ENCODE data around the gene SLC47A1.
"Not testable (repeated sequence)": the region's sequence is repeated elsewhere in the genome, so short reads cannot be mapped to it uniquely, and the experiment has no call there.

The SLC47A1 gene

GRCh38 chr17:19533718-19534561 lies at the start of gene SLC47A1:
TSS of gene SLC47A1 (plus strand) at chr17:19533854. CDS start at chr17:19533940, 86 bp downstream.
- DNase-seq: peak; percentile 0

GRCh38 chr17:19485800-19486340 lies 47.8 kb upstream of the SLC47A1 start:
- DNase-seq: no peak

- no peak for DNase-seq
Measured at GRCh38 chr17:19486351-19487023, 47.2 kb upstream of the SLC47A1 start.

DNA sequence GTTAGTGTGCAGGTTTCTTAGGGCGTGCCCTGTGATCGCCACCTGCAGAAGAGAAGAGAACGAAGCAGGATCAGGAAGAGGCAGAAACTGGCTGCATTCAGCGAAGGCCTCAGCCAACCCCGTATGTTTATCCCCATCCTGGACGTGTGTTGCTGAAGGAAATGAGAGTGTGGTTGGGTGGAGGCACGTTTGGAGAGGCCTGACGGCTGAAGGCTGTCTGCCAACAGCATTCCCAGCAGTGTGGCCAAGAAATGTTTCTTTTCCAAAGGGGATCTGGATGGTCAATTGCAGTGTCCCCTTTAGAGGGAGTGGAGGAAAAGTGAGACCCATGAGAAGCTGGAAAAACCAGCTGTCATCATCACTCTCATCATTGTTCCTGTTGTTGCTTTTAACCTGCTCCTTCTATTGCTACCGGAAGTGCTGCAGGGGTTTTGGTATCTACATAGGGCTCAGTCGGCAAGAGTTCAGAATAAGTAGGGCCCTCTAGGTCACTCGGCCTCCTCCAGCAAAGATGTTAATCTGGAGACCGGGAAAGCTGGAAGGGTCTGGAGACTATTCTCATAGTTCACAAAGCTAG lies 46.5 kb upstream of the SLC47A1 start:
- no peak for DNase-seq

DNA sequence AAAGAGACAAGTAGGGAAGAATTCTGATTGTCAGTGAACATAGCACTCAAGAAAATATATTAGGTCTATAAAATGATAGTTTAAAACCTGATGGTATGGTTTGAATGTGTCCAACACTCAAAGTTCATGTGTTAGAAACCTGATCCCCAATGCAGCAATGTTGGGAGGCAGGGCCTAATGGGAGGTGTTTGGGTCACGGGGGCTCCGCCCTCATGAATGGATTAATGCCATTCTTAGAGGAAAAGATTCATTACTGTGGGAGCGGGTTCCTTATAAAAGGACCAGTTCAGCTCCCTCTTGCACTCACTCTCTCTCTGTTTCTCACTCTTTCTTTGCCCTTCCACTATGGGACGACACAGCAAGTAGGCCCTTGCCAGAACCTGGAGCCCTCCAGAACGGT lies 41.5 kb upstream of the SLC47A1 start:
- no peak for DNase-seq

GRCh38 chr17:19494961-19495806 lies 38.5 kb upstream of the SLC47A1 start:
- DNase-seq: no peak

DNA sequence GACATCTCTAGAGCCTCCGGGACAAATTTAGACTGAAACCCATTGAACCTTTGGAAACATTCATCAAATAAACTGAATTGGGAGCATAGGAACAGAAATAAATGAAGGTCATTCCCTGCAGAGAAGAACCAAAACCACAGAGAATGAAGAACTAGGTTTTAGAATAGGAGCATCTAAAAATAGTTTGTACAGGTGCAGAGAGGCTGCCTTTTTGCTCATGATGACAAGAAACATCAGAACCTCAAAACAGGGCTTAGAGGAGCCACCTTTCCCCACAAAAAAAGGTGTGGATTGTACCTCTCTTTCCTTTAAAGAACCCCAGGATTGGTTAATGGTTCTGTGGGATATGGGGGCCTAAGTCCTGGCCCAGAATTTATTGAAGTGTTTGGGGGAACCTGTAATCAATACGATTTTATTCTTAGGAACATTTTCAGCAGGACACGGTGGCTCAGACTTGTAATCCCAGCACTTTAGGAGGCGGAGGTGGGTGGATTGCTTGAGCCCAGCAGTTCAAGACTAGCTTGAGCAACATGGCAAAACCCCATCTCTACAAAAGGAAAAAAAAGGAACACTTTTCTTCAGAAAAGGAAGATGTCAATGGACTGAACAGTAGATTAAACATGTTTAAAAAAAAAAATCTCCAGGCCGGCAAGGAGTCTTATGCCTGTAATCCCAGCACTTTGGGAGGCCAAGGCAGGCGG lies 37.7 kb upstream of the SLC47A1 start:
- DNase-seq: no peak

GRCh38 chr17:19497624-19498023 lies 36.0 kb upstream of the SLC47A1 start:
- DNase-seq: no peak

GRCh38 chr17:19501219-19501618 lies 32.4 kb upstream of the SLC47A1 start:
- DNase-seq: no peak

DNA sequence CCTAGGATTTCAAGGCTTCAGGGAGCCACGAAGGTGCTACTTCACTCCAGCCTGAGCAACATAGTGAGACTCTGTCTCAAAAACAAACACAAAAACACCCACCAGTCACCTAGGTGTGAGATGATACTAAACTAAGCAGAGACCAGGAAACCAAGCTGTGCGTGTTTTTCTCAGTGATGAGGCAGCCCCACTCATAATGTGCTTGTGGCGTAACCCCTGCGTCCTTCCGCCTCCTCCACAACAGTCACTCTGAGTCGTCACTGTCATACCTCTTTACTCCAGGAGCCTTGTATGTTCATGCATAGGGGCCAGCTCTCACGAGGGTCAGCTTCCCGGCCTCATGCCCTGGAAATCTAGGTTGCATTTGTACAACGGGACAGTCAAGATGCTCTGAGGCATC lies 31.1 kb upstream of the SLC47A1 start:
- no peak for DNase-seq

DNA sequence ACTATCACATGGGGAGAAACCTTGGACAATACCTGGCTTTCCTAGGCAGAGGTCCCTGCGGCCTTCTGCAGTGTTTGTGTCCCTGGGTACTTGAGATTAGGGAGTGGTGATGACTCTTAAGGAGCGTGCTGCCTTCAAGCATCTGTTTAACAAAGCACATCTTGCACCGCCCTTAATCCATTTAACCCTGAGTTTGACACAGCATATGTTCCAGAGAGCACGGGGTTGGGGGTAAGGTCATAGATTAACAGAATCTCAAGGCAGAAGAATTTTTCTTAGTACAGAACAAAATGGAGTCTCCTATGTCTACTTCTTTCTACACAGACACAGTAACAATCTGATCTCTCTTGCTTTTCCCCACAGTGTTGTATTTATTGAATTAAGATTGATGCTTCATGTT lies 28.1 kb upstream of the SLC47A1 start:
- DNase-seq: not testable (repeated sequence)

DNA sequence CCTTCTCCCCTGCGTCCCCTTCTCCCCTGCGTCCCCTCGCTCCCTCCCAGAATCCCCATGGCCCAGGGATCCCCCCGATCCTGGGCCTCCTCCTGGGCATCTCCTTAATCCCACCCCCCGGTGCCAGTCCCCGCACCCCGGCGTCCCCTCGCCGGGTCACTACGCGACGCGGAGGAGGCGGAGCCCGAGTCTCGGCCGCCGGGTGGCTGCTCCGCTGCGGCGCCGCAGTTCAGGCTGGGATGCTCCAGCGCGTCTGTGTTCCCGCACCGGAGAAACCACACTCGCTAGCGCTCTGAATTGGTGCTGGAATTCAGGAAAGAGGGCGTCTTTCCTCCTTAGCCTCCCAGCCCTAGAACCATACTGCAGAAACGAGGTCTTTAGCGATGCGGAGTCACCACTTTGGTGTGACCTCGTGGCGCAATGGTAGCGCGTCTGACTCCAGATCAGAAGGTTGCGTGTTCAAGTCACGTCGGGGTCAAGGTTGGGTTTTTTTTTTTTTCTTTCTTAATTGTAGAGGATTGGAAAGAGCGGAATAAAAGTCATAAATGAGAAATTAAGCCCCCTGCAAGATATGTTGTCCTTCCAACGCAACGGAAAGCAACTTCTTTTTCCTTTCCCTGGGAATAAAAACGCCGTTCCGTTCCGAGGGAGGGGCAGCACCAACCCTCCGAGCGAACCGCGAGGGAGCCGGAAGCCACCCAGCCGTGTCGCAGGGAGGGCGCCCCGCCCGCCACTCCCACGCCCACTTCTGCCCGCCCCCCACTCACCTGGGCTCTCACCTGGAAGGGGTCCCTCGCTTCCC lies 25.7 kb upstream of the SLC47A1 start:
- peak; percentile 30 for DNase-seq

DNA sequence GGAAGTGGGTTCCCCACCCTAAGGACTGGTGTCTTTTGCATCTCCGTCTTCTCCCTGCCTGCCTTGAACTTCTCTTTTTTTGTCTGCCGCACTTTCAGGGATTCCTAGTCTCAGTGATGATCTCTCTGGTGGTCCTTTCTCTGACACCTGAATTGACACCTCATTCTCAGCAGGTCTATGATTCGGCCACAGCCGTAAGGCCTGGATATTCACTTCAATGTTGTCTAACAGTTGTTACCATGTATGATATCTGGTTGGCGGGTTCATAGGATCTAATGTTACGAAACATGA lies 25.1 kb upstream of the SLC47A1 start:
- no peak for DNase-seq

- DNase-seq: not testable (repeated sequence)
Measured at GRCh38 chr17:19509281-19509852, 24.3 kb upstream of the SLC47A1 start.

DNA sequence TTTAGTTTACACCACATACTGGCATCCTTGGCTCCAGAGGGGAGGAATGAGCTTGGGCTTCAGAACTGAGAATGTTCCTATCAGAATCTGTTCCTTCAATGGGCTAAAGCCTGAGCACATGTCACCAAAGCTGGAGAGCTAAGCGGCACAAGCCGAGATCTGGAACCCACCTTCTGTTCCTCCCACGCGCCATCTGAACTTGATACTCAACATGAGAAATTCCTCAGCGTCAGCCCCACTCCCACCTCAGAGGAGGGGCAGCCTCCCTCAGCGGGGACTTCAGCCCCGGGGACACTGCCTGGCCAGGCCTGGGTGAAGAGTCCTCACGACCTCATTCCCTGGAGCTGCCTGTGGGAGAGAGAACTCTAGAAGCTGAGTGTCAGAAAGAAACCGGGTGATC lies 22.8 kb upstream of the SLC47A1 start:
- no peak for DNase-seq

DNA sequence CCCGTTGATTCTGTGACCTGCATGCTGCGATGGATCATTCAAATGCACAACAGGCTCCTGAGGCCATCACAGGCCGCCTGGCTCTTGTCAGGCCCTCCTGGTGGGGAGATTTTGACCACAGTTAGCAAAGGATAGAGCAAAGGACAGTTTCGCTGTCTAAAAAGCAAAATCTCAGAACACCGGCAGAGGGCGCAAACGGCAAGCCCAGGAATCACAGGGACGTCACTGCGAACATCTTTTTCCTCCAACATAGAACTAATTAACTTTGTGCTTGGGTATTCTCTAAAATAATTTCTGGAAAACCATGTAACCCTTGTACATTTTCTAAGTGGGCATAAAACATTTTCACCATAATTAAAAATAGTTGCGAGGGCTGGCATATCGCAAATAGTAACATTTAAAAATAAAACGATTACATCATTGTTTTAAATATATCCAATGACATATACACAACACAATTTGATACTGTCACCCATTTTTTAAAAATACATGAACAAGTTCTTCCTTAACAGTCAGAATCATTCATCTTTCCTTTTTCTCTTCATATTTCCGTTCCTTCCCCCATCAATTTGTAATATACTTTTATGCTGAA lies 19.7 kb upstream of the SLC47A1 start:
- DNase-seq: peak; percentile 27

- no peak for DNase-seq
Measured at GRCh38 chr17:19517699-19518098, 16.0 kb upstream of the SLC47A1 start.

GRCh38 chr17:19519388-19520291 lies 14.0 kb upstream of the SLC47A1 start:
- not testable (repeated sequence) for DNase-seq

DNA sequence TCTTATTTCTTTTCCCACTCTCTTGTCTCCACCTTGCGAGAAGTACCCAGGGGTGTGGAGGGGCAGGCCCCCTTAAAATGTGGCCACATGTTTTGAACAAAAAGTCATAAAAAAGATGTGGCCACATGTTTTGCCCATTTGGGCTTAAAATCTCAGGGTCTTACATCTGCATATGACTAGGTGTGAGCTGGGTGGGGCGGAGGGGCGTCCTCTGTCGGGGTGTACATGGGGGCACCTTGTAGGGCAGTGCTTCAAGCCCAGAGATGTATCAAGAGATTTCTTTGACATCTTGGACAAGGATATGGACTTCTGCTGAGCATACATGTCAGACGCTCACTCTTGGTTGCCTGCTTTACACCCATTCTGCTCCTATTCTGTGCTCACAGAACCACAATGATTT lies 13.0 kb upstream of the SLC47A1 start:
- DNase-seq: no peak

- DNase-seq: no peak
Measured at GRCh38 chr17:19523690-19524089, 10.0 kb upstream of the SLC47A1 start.

All from DMS79 treated with DMSO at 0.1 percent for 48 hours (cell line).